DLD1 (cell line): Measurements from ENCODE around the gene TMEM245.
"Not testable (repeated sequence)": the region's sequence is repeated elsewhere in the genome, so short reads cannot be mapped to it uniquely, and the experiment has no call there.

ENCODE experiments used
- in situ Hi-C: cut with HindIII; loops from 2 replicates; pipeline ENCODE4 v1.10.0; 2017; ENCODE audit warnings: low sequenced_read_pairs

TMEM245 gene

GRCh38 chr9:109133533-109133932 lies 13.8 kb upstream of the TMEM245 start:
- in situ Hi-C loops: no loop called here

GRCh38 chr9:109132567-109133021 lies 12.8 kb upstream of the TMEM245 start:
- in situ Hi-C loops: no loop called here

GRCh38 chr9:109129470-109130197 lies 9.9 kb upstream of the TMEM245 start:
- in situ Hi-C loops: no loop called here

GRCh38 chr9:109126671-109127070 lies 6.9 kb upstream of the TMEM245 start:
- in situ Hi-C loops: not testable (repeated sequence)

- in situ Hi-C loops: no loop called here
Measured at GRCh38 chr9:109124121-109124520, 4.4 kb upstream of the TMEM245 start.

GRCh38 chr9:109122726-109123621 lies 3.2 kb upstream of the TMEM245 start:
- in situ Hi-C loops: no loop called here

- in situ Hi-C loops: no loop called here
Measured at GRCh38 chr9:109121232-109121796, 1.6 kb upstream of the TMEM245 start.

GRCh38 chr9:109120204-109120789 lies 550 bp upstream of the TMEM245 start:
- in situ Hi-C loops: no loop called here

- in situ Hi-C loops: no loop called here
Measured at GRCh38 chr9:109118808-109119438, 824 bp downstream of the TMEM245 start.

- in situ Hi-C loops: no loop called here
Measured at GRCh38 chr9:109117856-109118807, 1.6 kb downstream of the TMEM245 start.

- in situ Hi-C loops: no loop called here
Measured at GRCh38 chr9:109115931-109116526, 3.7 kb downstream of the TMEM245 start.

- in situ Hi-C loops: no loop called here
Measured at GRCh38 chr9:109114670-109115069, 5.1 kb downstream of the TMEM245 start.

- in situ Hi-C loops: no loop called here
Measured at GRCh38 chr9:109113892-109114609, 5.7 kb downstream of the TMEM245 start.

- in situ Hi-C loops: no loop called here
Measured at GRCh38 chr9:109113254-109113653, 6.5 kb downstream of the TMEM245 start.

GRCh38 chr9:109110329-109111021 lies 9.3 kb downstream of the TMEM245 start:
- in situ Hi-C loops: no loop called here

- in situ Hi-C loops: no loop called here
Measured at GRCh38 chr9:109109967-109110328, 9.8 kb downstream of the TMEM245 start.

GRCh38 chr9:109108318-109108717 lies 11.4 kb downstream of the TMEM245 start:
- in situ Hi-C loops: no loop called here
